NCI-H1694 treated with DMSO at 0.1 percent for 48 hours (cell line): ENCODE results near the gene RNF17.
"Not testable (repeated sequence)": the region's sequence is repeated elsewhere in the genome, so short reads cannot be mapped to it uniquely, and the experiment has no call there.

Source experiments
- DNase-seq: peaks from one replicate; lab custom pipeline; 2025; lab: John Stamatoyannopoulos, UW

Gene RNF17

GRCh38 chr13:24745516-24745860, 18.5 kb upstream of the RNF17 start:
- DNase-seq = no peak

DNA sequence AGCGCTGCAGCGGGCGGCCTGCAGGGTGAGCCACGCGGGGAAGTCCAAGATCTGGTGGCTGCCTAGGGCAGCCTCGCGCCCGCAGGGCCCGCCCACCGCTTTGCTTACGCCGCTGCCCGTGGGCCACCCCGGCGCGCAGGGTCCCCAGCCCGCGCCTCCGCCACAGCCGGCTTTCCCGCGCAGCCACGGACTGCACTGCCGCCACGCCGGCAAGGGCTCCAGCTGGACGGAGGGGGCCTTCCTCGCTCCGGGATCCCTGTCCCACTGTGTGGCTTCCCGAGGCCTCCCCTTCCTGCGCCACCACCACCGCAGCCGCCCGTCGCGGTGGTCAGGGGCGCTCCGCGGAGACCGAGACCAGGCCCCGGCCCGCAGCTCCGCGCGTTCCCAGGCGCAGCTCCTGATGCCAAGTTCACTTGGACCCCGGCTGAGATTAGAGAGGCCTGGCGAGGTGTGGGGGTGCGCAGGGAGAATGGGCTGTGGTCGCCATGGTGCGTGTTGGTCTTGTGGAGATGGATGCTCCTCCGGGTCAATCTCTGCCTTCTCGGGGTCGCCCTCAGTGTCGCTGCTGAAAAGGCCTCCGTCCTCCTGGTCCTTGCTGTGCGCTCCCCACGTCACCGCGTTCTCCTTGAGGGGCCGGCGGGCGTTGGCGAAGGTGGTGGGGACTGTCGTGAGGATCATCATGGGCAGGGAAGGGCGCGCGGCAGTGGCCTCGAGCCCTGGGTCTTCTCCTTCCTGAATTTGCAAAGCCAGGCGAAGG, 17.9 kb upstream of the RNF17 start:
- no peak for DNase-seq

DNA sequence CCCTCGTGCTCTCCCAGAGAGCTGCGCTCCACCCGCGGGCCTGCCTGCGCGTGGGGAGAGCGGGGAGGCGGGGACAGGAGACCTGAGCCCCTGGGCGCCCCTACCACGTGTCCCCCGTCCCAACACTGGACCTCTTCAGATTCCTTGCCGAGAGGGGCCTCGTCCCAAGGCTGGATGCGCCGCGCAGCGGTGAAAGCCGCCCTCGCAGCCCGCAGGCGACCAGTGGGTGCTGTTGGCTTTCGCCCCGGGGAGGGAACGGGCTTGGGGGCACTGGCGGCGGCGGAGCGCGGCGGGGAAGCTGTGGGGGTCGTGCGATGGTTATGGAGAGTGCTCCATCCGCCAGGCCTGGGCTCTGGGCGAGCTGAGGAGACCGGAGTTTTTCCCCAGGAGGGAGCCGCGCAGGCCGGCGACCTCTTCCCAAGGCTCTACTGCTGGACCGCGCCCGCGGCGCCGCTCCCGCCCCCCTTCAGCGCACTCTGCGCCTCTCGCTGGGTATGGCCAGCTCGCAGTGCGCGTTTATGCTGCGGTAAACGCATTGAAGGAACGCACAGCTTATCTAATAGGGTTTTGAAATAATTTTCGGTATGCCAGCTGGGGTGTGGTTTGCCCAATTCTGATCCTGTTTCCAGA, 17.2 kb upstream of the RNF17 start:
- no peak for DNase-seq

GRCh38 chr13:24747248-24748060, 16.5 kb upstream of the RNF17 start:
- DNase-seq = no peak

GRCh38 chr13:24748061-24748400, 15.9 kb upstream of the RNF17 start:
- DNase-seq = no peak

- no peak for DNase-seq
Measured at GRCh38 chr13:24759197-24759596, 4.8 kb upstream of the RNF17 start.

- no peak for DNase-seq
Measured at GRCh38 chr13:24764276-24764630, 284 bp downstream of the RNF17 start.

- DNase-seq = no peak
Measured at GRCh38 chr13:24777171-24777570, 13.2 kb downstream of the RNF17 start.

DNA sequence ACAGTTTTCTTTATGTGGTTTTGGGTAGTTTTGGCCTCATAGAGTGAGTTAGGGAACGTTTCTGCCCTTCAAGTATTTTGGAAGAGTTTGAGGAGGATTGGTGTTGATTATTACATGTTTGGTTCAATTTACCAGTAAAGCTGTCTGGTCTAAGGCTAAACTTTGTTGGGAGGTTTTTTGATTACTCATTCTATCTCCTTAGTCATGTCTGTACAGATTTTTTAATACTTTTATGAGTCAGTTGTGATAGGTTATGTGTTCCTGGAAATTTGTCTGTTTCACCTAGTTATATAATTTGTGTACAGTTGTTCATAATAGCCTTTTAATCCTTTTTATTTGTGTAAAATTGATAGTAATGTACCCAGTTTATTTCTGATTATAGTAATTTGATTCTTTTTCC, 20.4 kb downstream of the RNF17 start:
- no peak for DNase-seq

DNA sequence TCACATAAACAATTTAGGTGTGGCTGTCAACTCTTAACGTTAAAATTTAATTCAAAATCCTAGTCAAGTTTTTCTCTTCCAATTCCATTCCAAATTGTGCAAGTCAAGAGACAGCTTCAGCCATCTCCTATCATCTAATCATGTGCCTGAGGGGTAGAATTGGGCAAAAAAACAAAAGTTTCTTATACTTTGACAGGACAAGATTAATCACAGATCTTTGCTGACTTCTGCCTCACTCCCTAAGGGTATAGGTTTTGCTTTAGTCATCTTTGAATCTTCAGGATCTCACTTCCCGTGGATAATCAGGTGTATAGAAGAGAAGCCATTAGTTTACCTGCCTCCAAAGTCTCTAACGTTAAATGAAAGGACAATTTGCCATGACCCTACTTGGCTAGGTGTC, 24.6 kb downstream of the RNF17 start:
- no peak for DNase-seq

DNA sequence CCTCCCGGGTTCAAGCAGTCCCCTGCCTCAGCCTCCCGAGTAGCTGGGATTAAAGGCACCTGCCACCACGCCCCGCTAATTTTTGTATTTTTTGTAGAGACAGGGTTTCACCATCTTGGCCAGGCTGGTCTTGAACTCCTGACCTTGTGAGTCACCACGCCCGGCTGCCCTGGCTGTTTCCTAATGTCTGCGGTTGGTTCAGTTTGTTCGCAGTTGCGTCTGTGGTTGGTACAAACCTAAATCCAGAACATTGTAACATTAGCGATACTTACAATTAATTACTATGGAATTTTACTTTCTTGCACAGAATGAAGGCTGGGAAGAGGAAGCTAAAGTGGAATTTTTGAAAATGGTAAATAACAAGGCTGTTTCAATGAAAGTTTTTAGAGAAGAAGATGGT, 38.1 kb downstream of the RNF17 start:
- no peak for DNase-seq

DNA sequence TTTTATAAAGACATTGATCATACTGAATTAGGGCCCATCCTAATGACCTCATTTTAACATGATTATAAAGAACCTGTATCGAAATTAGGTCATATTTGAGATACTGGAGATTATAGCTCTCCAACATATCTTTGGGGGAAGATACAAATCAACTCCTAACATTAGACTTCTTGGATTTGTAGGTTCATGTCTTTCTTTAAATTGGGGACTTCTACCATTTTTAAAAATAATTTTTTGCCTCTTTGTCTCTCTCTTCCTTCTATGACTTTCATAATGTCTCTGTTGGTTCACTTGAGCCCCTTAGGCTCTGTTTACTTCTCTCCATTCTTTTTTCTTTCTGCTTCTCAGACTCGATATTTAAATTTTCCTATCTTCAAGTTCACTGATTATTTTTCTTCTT, 57.2 kb downstream of the RNF17 start:
- DNase-seq = no peak

GRCh38 chr13:24822640-24823039, 58.7 kb downstream of the RNF17 start:
- DNase-seq = no peak

- not testable (repeated sequence) for DNase-seq
Measured at GRCh38 chr13:24823122-24823710, 59.2 kb downstream of the RNF17 start.

DNA sequence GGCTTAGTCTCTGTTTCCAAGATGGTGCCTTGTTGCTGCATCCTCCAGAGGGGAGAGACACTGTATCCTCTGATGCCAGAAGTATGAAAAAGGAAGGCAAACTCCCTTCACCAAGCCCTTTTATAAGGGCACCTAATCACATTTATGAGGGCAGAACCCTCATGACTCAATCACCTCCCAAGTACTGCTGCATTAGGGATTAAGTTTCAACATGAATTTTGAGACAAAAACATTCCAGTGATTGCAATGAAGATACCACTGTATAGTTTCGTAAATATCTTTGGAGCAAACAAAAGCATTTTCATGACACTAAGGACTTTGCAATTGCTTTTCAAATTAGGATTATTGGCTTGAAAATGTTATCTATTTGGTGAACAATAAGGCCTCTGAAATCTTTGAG, 63.8 kb downstream of the RNF17 start:
- no peak for DNase-seq

DNA sequence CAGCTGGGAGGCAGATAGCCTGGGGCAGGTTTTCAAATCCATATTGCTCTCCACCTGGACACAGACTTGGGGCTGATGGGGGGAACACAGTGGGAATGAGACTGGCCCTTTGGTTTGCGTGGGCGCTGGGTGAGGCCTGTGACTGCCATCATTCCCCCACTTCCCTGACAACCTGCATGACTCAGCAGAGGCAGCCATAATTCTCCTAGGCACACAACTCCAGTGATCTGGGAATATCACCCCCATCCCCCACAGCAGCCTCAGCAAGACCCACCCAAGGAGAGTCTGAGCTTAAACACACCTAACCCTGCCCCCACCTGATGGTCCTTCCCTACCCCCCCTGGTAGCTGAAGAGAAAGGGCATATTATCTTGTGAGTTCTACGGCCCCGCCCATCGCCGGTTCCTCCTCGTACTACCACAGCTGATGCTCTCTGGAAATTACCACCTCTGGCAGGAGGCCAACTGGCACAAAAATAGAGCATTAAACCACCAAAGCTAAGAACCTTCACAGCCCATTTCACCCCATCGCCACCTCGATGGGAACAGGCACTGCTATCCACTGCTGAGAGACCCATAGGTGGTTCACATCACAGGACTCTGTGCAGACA, 71.0 kb downstream of the RNF17 start:
- no peak for DNase-seq

DNA sequence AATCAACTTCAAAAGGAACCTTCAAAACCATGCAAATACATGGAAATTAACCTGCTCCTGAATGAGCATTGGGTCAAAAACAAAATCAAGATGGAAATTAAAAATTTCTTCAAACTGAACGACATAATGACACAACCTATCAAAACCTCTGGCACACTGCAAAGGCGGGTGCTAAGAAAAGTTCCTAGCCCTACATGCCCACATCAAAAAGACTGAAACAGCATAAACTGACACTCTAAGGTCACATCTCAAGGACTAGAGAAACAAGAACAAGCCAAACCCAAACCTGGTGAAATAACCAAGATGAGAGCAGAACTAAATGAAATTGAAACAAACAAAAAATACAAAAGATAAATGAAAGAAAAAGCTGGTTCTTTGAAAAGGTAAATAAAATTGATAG, 73.6 kb downstream of the RNF17 start:
- not testable (repeated sequence) for DNase-seq

GRCh38 chr13:24842549-24843274, 78.7 kb downstream of the RNF17 start:
- DNase-seq = no peak

- DNase-seq = no peak
Measured at GRCh38 chr13:24851546-24851945, 87.6 kb downstream of the RNF17 start.

DNA sequence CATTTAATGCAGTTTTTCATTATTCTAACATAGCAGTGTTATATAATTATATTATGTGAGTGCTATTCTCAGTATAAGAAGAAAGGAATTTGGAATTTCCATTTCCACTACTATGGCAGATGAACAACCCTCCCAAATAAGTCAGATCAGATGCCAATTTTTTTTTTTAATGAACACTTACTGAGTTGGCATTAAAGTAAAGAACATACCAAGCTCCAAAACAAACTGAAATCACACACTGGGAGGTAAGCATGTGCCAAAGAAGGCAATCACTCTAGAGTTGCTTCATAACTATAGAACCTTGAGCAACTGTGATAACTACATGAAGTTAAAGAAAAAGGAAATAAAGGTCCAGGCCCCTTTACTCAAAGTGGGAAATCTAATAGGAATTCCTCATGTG, 90.3 kb downstream of the RNF17 start:
- DNase-seq = no peak

- no peak for DNase-seq
Measured at GRCh38 chr13:24858953-24859352, 95.0 kb downstream of the RNF17 start.

DNA sequence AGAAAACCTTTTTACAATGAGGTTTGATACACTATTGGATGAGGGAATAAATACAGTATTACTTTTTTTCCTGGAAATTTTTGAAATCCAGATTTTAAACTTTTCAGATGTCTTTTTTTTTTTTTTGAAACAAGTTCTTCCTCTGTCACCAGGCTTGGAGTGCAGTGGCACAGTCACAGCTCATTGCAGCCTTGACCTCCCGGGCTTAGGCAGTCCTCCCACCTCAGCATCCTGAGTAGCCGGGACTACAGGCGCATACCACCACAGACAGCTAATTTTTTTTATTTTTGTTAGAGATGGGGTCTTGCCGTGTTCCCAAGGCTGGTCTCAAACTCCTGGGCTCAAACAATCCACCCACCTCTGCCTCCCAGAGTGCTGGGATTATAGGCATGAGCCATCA, 96.8 kb downstream of the RNF17 start:
- no peak for DNase-seq
